ENCODE results near the gene HGFAC. TPM values are rescaled to one million over a fixed set of nuclear protein-coding genes. Genes with fewer than 3 reads are reported as not detected.

The HGFAC gene
- total RNA-seq, 1 donor from 2014 or later = not detected

GRCh38 chr4:3464349-3464905 is 22.7 kb downstream of the HGFAC start:
- Histone ChIP-seq H2AFZ (replicated peaks) (no peak overlapping the region), H3K4me1 (peaks cover 12% of the 10 kb centered on the region), H3K4me3 (no peak overlapping the region), H3K27ac (no peak overlapping the region), H3K36me3 (no peaks in the 10 kb centered on the region), H3K27me3 (peaks cover 60% of the 10 kb centered on the region), H3K4me2 (no peak overlapping the region), H4K20me1 (ENCODE audit: low read depth) (peaks cover 4% of the 10 kb centered on the region), H3K9me3 (ENCODE audit: low read depth) (no peaks in the 10 kb centered on the region), H3F3A (ENCODE audit: low read depth) (peaks cover 25% of the 10 kb centered on the region), H3K79me2 (ENCODE audit: low read depth) (no peaks in the 10 kb centered on the region), H3K9ac (no peak overlapping the region)
- no peak for TF ChIP-seq EZH2phosphoT487 (IDR thresholded peaks at IDR 0.05)
- TF ChIP-seq EZH2 (IDR thresholded peaks at IDR 0.05) = no peak
- no peak for TF ChIP-seq CTCF (IDR thresholded peaks at IDR 0.05)
- peak overlapping the region; percentile 62 for H3K4me3 Mint-ChIP-seq
- H3K36me3 Mint-ChIP-seq = no peaks in the 10 kb centered on the region
- no peak for DNase-seq (ENCODE audit: low spot score)
- H3K4me1 Mint-ChIP-seq = peaks cover 21% of the 10 kb centered on the region
- no peak overlapping the region for H3K27ac Mint-ChIP-seq
- H3K9me3 Mint-ChIP-seq = no peaks in the 10 kb centered on the region
- peaks cover 4% of the 10 kb centered on the region for H3K27me3 Mint-ChIP-seq (ENCODE audit: insufficient read depth, low read depth)

- Mint-ChIP-seq H3K27me3 (ENCODE audit: insufficient read depth, low read depth) (peaks cover 6% of the 10 kb centered on the region), H3K36me3 (no peaks in the 10 kb centered on the region), H3K9me3 (no peaks in the 10 kb centered on the region), H3K27ac (no peak overlapping the region), H3K4me1 (peaks cover 27% of the 10 kb centered on the region), H3K4me3 (no peak overlapping the region)
- Histone ChIP-seq H3F3A (ENCODE audit: low read depth) (peaks cover 25% of the 10 kb centered on the region), H2AFZ (replicated peaks) (no peak overlapping the region), H3K27ac (no peak overlapping the region), H3K36me3 (no peaks in the 10 kb centered on the region), H3K4me2 (no peak overlapping the region), H3K9ac (no peak overlapping the region), H3K27me3 (peaks cover 63% of the 10 kb centered on the region), H3K9me3 (ENCODE audit: low read depth) (no peaks in the 10 kb centered on the region), H4K20me1 (ENCODE audit: low read depth) (peaks cover 4% of the 10 kb centered on the region), H3K79me2 (ENCODE audit: low read depth) (no peaks in the 10 kb centered on the region), H3K4me3 (no peak overlapping the region), H3K4me1 (peaks cover 12% of the 10 kb centered on the region)
- no peak for TF ChIP-seq EZH2phosphoT487 (IDR thresholded peaks at IDR 0.05)
- no peak for TF ChIP-seq CTCF (IDR thresholded peaks at IDR 0.05)
- TF ChIP-seq EZH2 (IDR thresholded peaks at IDR 0.05) = no peak
- no peak for DNase-seq (ENCODE audit: low spot score)
Measured at GRCh38 chr4:3464911-3465697, 23.3 kb downstream of the HGFAC start.

GRCh38 chr4:3465698-3466671 is 24.2 kb downstream of the HGFAC start:
- Mint-ChIP-seq H3K36me3 (no peaks in the 10 kb centered on the region), H3K27ac (no peak overlapping the region)
- H3K27me3 ChIP-seq = peaks cover 65% of the 10 kb centered on the region

More at GRCh38 chr4:3465698-3466671, 24.2 kb downstream of the HGFAC start:
- no peaks in the 10 kb centered on the region for H3K79me2 ChIP-seq (ENCODE audit: low read depth)
- Mint-ChIP-seq H3K27me3 (ENCODE audit: insufficient read depth, low read depth) (peaks cover 10% of the 10 kb centered on the region), H3K4me3 (no peak overlapping the region), H3K4me1 (peaks cover 30% of the 10 kb centered on the region), H3K9me3 (no peaks in the 10 kb centered on the region)
- peaks cover 12% of the 10 kb centered on the region for H3K4me1 ChIP-seq
- no peak overlapping the region for H2AFZ ChIP-seq (replicated peaks)
- H3K4me3 ChIP-seq = no peak overlapping the region
- TF ChIP-seq EZH2 (IDR thresholded peaks at IDR 0.05) = no peak
- TF ChIP-seq CTCF (IDR thresholded peaks at IDR 0.05) = peak; percentile 60
- peaks cover 4% of the 10 kb centered on the region for H4K20me1 ChIP-seq (ENCODE audit: low read depth)
- H3K27ac ChIP-seq = no peak overlapping the region
- no peak overlapping the region for H3K9ac ChIP-seq
- H3K36me3 ChIP-seq = no peaks in the 10 kb centered on the region
- peak; percentile 76 for DNase-seq (ENCODE audit: low spot score)
- peaks cover 25% of the 10 kb centered on the region for H3F3A ChIP-seq (ENCODE audit: low read depth)
- no peak overlapping the region for H3K4me2 ChIP-seq
- H3K9me3 ChIP-seq (ENCODE audit: low read depth) = no peaks in the 10 kb centered on the region
